Activated CD8-positive, alpha-beta T cell treated with anti-CD3 and anti-CD28 coated beads for 36 hours (primary cell): ENCODE data around the gene MECR. TPM values are rescaled to one million over a fixed set of nuclear protein-coding genes. Genes with fewer than 3 reads are reported as not detected.
"Not testable (repeated sequence)": the region's sequence is repeated elsewhere in the genome, so short reads cannot be mapped to it uniquely, and the experiment has no call there.

Source experiments
- ATAC-seq: fragments of 200-7000 bp; cut with Tn5 transposase; one replicate; pipeline ENCODE4 v1.10.0; 2021; ENCODE audit warnings: mild to moderate bottlenecking, moderate library complexity
- CTCF ChIA-PET: fragments of 350-600 bp; sonication (Branson Sonifier 250); formaldehyde crosslinking; loops from one replicate; lab custom pipeline; 2021; ENCODE audit warnings: antibody characterized with exemption; lab: Charles Lee
- POLR2A ChIA-PET: fragments of 350-600 bp; sonication (Branson Sonifier 250); formaldehyde crosslinking; loops from one replicate; lab custom pipeline; 2021; ENCODE audit warnings: antibody characterized with exemption; lab: Charles Lee
- DNase-seq: peaks from one replicate; pipeline ENCODE4 v3.0.0-alpha.2; 2020
- H3K27ac Mint-ChIP-seq: one replicate; pipeline ENCODE4 v1.8.0; 2021; ENCODE audit warnings: mild to moderate bottlenecking, mixed read lengths
- H3K27me3 Mint-ChIP-seq: one replicate; pipeline ENCODE4 v1.8.0; 2021; ENCODE audit warnings: mixed read lengths
- H3K36me3 Mint-ChIP-seq: one replicate; pipeline ENCODE4 v1.8.0; 2021; ENCODE audit warnings: low read depth, mixed read lengths
- H3K4me1 Mint-ChIP-seq: one replicate; pipeline ENCODE4 v1.8.0; 2021; ENCODE audit warnings: low read depth, mixed read lengths
- H3K4me3 Mint-ChIP-seq: one replicate; pipeline ENCODE4 v1.8.0; 2021; ENCODE audit warnings: mild to moderate bottlenecking, moderate library complexity, mixed read lengths
- H3K9me3 Mint-ChIP-seq: one replicate; pipeline ENCODE4 v1.8.0; 2021; ENCODE audit warnings: mixed read lengths
- intact Hi-C: fragments of 100-400 bp; cut with micrococcal nuclease; formaldehyde crosslinking; loops from one replicate; pipeline ENCODE4 v1.10.0; 2022
- total RNA-seq, 2 experiments: library from RNA; stranded (reverse); gene quantifications; one replicate each; pipeline ENCODE4 v1.2.3, GENCODE V29; 2021
- TF ChIP-seq, protein P1 (sequence below): fragments of 200-600 bp; IDR thresholded peaks from one replicate; pipeline ENCODE4 v1.8.0; 2022; ENCODE audit warnings: antibody characterized with exemption, mild to moderate bottlenecking

MECR gene
- total RNA-seq, 2 experiments from 2014 or later: 42.2 to 43.5 TPM

DNA sequence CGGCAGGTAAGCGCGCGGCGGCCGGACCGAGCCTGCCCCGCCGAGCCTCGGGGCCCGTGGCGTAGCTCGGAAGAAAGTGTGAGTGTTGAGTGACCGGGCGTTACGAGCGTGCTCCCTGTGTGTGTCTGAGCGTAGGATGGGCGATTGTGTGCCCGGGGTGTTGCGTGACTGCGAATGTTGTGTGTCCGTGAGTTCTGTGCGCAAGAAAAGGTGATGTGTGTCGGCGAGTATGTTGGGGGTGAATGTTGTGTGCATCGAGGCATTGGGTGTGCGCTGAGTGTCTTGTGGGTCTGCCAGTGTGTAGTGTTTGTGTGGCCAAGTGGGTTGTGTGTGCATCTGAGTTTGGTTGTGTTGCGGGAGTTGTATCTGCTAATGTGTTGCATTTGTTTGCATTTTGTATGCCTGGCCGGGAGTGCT is 6.0 kb upstream of the MECR start:
- Mint-ChIP-seq H3K36me3 (peaks cover 3% of the 10 kb centered on the region), H3K4me3 (peak overlapping the region; percentile 73), H3K27me3 (peaks cover 42% of the 10 kb centered on the region), H3K9me3 (no peaks in the 10 kb centered on the region), H3K4me1 (peaks cover 13% of the 10 kb centered on the region), H3K27ac (no peak overlapping the region)
- ChIA-PET CTCF (interaction anchor here (0.6 to 1.4 kb wide), 8 partner anchors 10 to 1461 kb away, joined by 3 to 6 read pairs (median 3); partner anchors contain the start of gene SRSF4), POLR2A (no interaction called here)
- TF ChIP-seq, protein P1, sequence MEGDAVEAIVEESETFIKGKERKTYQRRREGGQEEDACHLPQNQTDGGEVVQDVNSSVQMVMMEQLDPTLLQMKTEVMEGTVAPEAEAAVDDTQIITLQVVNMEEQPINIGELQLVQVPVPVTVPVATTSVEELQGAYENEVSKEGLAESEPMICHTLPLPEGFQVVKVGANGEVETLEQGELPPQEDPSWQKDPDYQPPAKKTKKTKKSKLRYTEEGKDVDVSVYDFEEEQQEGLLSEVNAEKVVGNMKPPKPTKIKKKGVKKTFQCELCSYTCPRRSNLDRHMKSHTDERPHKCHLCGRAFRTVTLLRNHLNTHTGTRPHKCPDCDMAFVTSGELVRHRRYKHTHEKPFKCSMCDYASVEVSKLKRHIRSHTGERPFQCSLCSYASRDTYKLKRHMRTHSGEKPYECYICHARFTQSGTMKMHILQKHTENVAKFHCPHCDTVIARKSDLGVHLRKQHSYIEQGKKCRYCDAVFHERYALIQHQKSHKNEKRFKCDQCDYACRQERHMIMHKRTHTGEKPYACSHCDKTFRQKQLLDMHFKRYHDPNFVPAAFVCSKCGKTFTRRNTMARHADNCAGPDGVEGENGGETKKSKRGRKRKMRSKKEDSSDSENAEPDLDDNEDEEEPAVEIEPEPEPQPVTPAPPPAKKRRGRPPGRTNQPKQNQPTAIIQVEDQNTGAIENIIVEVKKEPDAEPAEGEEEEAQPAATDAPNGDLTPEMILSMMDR: no peak
- ATAC-seq (no peak), DNase-seq (no peak)
- intact Hi-C loops: no loop called here

DNA sequence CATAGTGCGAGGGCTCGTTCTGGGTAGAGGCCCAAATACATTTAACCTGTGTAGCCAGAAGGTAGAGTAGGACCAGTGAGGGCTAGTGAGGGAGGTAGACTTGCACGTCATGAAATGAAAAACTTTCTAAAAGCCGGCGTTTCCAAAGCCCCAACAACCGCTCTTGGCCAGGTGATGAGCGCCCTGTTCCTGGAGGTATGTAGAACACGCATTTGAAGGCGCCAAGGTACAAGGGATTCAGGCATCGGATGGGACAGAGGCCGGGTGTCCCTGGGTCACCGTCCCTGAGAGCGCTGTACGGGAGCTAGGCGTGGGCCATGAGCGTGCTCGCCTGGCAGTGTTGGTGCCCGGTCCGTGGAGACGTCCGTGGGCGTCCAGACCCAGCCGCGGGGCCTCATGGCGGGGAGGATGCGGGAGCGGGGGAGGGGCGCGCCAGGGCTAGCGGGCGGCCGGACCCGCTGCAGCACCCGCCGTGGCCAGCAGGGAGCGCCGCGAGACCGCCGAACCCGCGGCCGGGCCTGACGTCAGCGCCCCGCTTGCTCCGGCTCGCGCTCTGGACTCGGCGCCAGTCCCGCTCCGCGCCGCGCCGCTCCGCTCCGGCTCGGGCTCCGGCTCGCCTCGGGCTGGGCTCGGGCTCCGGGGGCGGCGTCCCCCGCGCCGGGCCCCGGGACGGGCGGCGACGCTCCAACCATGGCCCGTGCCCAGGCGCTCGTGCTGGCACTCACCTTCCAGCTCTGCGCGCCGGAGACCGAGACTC is 5.4 kb upstream of the MECR start, which contains the start of gene PTPRU:
Gene PTPRU, plus strand, starts transcription at position 568 of the 757 bp plus-strand sequence. Its CDS starts 123 bp downstream, at position 691.
- Mint-ChIP-seq H3K4me3 (peak within 1 kb of the TSS; percentile 73), H3K27ac (no peak within 1 kb of the TSS), H3K27me3 (peaks cover 40% of the 10 kb centered on the region), H3K9me3 (no peaks in the 10 kb centered on the region), H3K36me3 (peaks cover 3% of the 10 kb centered on the region), H3K4me1 (peaks cover 17% of the 10 kb centered on the region)
- TF ChIP-seq, protein P1: peak; percentile 72
- ChIA-PET CTCF (interaction anchor here (0.6 to 1.4 kb wide), 9 partner anchors 11 to 1461 kb away, joined by 3 to 6 read pairs (median 3); partner anchors contain the start of gene SRSF4), POLR2A (no interaction called here)
- ATAC-seq: peak; percentile 97
- intact Hi-C loops: no loop called here
- DNase-seq: peak; percentile 80

DNA sequence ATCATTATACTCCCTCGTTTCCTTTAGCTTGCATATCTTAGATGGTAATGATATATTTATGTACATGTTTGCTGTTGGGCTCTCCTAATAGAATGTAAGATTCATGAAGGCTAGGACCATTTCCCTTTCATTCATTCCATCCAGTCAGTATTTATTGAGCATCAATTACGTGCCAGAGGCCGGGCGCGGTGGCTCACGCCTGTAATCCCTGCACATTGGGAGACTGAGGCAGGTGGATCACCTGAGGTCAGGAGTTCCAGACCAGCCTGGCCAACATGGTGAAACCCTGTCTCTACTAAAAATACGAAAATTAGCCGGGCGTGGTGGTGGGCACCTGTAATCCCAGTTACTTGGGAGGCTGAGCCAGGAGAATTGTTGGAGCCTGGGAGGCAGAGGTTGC is 4.1 kb upstream of the MECR start:
- H3K4me3 Mint-ChIP-seq, POLR2A ChIA-PET, H3K9me3 Mint-ChIP-seq, ATAC-seq, H3K36me3 Mint-ChIP-seq, H3K27ac Mint-ChIP-seq, DNase-seq, intact Hi-C loops, CTCF ChIA-PET: not testable (repeated sequence)
- Mint-ChIP-seq H3K4me1 (peaks cover 22% of the 10 kb centered on the region), H3K27me3 (peaks cover 31% of the 10 kb centered on the region)

DNA sequence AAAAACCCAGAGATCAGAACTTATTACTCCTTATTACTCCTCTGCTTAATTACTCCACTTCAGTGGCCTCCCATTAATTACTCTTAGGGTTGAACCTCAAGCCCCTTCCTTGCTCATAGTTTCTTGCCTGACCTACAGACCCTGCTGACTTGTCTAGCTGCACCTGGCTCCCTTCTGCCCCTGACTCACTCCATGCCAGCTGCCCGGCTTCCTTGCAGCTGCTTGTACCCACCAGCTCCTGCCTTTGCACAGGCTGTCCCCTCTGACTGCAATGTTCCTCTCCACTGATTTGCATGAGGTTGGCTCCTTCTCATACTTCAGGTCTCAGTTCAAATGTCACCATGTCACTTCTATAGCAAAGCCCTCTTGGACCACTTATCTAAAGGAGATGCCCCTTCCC is 3.7 kb upstream of the MECR start:
- POLR2A ChIA-PET: no interaction called here

DNA sequence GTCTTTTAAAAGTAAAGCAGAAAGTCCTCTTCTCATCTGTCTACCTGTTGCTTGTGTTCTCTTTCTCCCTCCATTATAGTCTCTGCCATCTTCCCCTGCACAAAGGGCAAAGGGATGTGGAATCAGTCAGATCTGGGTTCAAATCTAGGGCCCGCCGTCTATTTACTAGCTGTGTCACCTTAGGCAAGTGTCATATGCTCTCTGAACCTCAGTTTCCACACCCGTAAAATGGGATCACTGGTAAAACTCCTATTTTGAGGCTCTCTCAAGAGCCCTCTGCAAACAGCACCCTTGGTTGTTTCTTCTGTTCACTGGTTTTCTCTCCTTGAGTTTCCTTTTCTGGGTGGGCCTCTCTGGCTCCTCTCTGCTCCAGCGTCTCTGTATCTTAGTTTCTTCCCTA is 3.0 kb upstream of the MECR start:
- TF ChIP-seq, protein P1: no peak
- intact Hi-C loops: no loop called here

More for the DNA sequence above, 3.7 kb upstream of the MECR start:
- no peak for ATAC-seq
- intact Hi-C loops: no loop called here
- CTCF ChIA-PET: no interaction called here
- no peaks in the 10 kb centered on the region for H3K9me3 Mint-ChIP-seq
- no peak overlapping the region for H3K27ac Mint-ChIP-seq
- H3K36me3 Mint-ChIP-seq: peaks cover 3% of the 10 kb centered on the region
- DNase-seq: no peak
- no peak overlapping the region for H3K4me3 Mint-ChIP-seq
- TF ChIP-seq, protein P1: no peak
- peaks cover 26% of the 10 kb centered on the region for H3K4me1 Mint-ChIP-seq
- H3K27me3 Mint-ChIP-seq: peaks cover 28% of the 10 kb centered on the region

More for the DNA sequence above, 3.0 kb upstream of the MECR start:
- ChIA-PET CTCF (no interaction called here), POLR2A (no interaction called here)
- Mint-ChIP-seq H3K4me3 (no peak overlapping the region), H3K27ac (no peak overlapping the region), H3K4me1 (peaks cover 30% of the 10 kb centered on the region), H3K27me3 (peaks cover 21% of the 10 kb centered on the region), H3K9me3 (no peaks in the 10 kb centered on the region), H3K36me3 (peaks cover 3% of the 10 kb centered on the region)
- ATAC-seq: no peak
- DNase-seq: no peak
